ENCODE measurements around the gene TMEM123.

GRCh38 chr11:102359372-102359771, 93.2 kb downstream of the TMEM123 start:
- TF ChIP-seq, protein P1, sequence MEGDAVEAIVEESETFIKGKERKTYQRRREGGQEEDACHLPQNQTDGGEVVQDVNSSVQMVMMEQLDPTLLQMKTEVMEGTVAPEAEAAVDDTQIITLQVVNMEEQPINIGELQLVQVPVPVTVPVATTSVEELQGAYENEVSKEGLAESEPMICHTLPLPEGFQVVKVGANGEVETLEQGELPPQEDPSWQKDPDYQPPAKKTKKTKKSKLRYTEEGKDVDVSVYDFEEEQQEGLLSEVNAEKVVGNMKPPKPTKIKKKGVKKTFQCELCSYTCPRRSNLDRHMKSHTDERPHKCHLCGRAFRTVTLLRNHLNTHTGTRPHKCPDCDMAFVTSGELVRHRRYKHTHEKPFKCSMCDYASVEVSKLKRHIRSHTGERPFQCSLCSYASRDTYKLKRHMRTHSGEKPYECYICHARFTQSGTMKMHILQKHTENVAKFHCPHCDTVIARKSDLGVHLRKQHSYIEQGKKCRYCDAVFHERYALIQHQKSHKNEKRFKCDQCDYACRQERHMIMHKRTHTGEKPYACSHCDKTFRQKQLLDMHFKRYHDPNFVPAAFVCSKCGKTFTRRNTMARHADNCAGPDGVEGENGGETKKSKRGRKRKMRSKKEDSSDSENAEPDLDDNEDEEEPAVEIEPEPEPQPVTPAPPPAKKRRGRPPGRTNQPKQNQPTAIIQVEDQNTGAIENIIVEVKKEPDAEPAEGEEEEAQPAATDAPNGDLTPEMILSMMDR (IDR thresholded peaks at IDR 0.05), result no peak
- no peak for TF ChIP-seq POLR2A (IDR thresholded peaks at IDR 0.05)

All from suprapubic skin (tissue), 3 donors.